HG03432 (cell line): Measurements from ENCODE around the gene STXBP6.
"Not testable (repeated sequence)": the region's sequence is repeated elsewhere in the genome, so short reads cannot be mapped to it uniquely, and the experiment has no call there.

Experiments used
- ATAC-seq: cut with Tn5 transposase; IDR thresholded peaks from one replicate; pipeline ENCODE4 v1.9.1; 2021; ENCODE audit warnings: mild to moderate bottlenecking, moderate library complexity; ENCODE audit not compliant: unreplicated experiment

The STXBP6 gene

GRCh38 chr14:24774187-24774915 is 275.6 kb downstream of the STXBP6 start:
- ATAC-seq: no peak

- not testable (repeated sequence) for ATAC-seq
Observed at GRCh38 chr14:24773564-24773963, 276.4 kb downstream of the STXBP6 start.

- no peak for ATAC-seq
Observed at GRCh38 chr14:24766434-24766833, 283.5 kb downstream of the STXBP6 start.

GRCh38 chr14:24761141-24761540 is 288.8 kb downstream of the STXBP6 start:
- ATAC-seq: no peak
